ENCODE results near the gene ISG15.

Gene ISG15

DNA sequence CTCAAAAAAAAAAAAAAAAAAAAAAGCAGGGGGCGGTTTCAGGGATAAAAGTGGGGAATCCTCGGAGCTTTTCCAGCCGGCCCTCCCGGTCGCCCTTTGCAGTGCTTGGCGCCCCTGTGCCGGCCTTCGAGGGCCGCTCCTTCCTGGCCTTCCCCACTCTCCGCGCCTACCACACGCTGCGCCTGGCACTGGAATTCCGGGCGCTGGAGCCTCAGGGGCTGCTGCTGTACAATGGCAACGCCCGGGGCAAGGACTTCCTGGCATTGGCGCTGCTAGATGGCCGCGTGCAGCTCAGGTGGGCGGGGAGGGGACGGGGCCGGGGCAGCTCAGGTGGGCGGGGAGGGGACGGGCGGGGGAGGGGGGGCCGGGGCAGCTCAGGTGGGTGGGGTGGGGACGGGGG, 35.5 kb downstream of the ISG15 start:
- Histone ChIP-seq H3K9ac (ENCODE audit: low read length) (no peak overlapping the region), H3F3A (ENCODE audit: insufficient read depth) (no peaks in the 10 kb centered on the region), H3K27me3 (ENCODE audit: low read length) (no peaks in the 10 kb centered on the region), H3K4me2 (ENCODE audit: low read depth, low read length, poor library complexity, severe bottlenecking) (no peak overlapping the region), H3K9me3 (ENCODE audit: insufficient read depth, low read length) (no peaks in the 10 kb centered on the region), H2AFZ (ENCODE audit: low read depth, low read length, severe bottlenecking) (no peak overlapping the region), H3K4me3 (ENCODE audit: insufficient read depth, low read length, poor library complexity, severe bottlenecking) (no peak overlapping the region), H3K79me2 (ENCODE audit: insufficient read depth, low read length) (no peaks in the 10 kb centered on the region), H4K20me1 (ENCODE audit: low read depth, low read length) (no peaks in the 10 kb centered on the region), H3K36me3 (ENCODE audit: low read length) (no peaks in the 10 kb centered on the region), H3K9me2 (replicated peaks; ENCODE audit: insufficient read depth, low read length) (no peaks in the 10 kb centered on the region), H3K27ac (ENCODE audit: low read depth, low read length) (no peak overlapping the region)
- TF ChIP-seq, protein P1, sequence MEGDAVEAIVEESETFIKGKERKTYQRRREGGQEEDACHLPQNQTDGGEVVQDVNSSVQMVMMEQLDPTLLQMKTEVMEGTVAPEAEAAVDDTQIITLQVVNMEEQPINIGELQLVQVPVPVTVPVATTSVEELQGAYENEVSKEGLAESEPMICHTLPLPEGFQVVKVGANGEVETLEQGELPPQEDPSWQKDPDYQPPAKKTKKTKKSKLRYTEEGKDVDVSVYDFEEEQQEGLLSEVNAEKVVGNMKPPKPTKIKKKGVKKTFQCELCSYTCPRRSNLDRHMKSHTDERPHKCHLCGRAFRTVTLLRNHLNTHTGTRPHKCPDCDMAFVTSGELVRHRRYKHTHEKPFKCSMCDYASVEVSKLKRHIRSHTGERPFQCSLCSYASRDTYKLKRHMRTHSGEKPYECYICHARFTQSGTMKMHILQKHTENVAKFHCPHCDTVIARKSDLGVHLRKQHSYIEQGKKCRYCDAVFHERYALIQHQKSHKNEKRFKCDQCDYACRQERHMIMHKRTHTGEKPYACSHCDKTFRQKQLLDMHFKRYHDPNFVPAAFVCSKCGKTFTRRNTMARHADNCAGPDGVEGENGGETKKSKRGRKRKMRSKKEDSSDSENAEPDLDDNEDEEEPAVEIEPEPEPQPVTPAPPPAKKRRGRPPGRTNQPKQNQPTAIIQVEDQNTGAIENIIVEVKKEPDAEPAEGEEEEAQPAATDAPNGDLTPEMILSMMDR (IDR thresholded peaks at IDR 0.05; ENCODE audit: insufficient read depth, low read length, poor library complexity, severe bottlenecking) = no peak
- no peak for TF ChIP-seq EZH2phosphoT487 (conservative IDR thresholded peaks at IDR 0.05; ENCODE audit: low read length)

DNA sequence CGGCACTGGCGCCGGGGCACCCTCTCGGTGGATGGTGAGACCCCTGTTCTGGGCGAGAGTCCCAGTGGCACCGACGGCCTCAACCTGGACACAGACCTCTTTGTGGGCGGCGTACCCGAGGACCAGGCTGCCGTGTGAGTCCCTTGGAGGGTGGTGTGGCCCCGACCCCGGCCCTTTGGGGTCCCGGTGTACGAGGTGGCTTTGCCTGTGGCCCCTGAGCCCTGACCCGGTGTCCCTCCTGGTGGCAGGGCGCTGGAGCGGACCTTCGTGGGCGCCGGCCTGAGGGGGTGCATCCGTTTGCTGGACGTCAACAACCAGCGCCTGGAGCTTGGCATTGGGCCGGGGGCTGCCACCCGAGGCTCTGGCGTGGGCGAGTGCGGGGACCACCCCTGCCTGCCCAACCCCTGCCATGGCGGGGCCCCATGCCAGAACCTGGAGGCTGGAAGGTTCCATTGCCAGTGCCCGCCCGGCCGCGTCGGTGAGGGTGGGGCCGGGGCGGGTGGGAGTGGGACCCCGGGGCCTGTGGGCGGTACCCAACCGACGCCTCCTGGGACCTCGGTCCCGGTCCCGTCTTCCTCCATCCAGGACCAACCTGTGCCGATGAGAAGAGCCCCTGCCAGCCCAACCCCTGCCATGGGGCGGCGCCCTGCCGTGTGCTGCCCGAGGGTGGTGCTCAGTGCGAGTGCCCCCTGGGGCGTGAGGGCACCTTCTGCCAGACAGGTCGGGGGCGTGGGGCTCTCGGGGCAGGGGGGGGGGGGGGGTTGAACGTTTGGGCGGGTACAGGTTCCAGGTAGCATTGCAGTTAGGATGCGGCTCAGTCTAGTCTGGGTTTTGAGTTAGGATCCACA, 36.2 kb downstream of the ISG15 start:
- H4K20me1 ChIP-seq (ENCODE audit: low read depth, low read length) = no peaks in the 10 kb centered on the region
- H3K79me2 ChIP-seq (ENCODE audit: insufficient read depth, low read length) = no peaks in the 10 kb centered on the region
- no peak overlapping the region for H3K9ac ChIP-seq (ENCODE audit: low read length)
- no peak for TF ChIP-seq EZH2phosphoT487 (conservative IDR thresholded peaks at IDR 0.05; ENCODE audit: low read length)
- TF ChIP-seq, protein P1 (IDR thresholded peaks at IDR 0.05; ENCODE audit: insufficient read depth, low read length, poor library complexity, severe bottlenecking) = no peak
- H3K27me3 ChIP-seq (ENCODE audit: low read length) = no peaks in the 10 kb centered on the region
- H2AFZ ChIP-seq (ENCODE audit: low read depth, low read length, severe bottlenecking) = no peak overlapping the region
- no peaks in the 10 kb centered on the region for H3K9me2 ChIP-seq (replicated peaks; ENCODE audit: insufficient read depth, low read length)
- H3F3A ChIP-seq (ENCODE audit: insufficient read depth) = no peaks in the 10 kb centered on the region
- H3K4me3 ChIP-seq (ENCODE audit: insufficient read depth, low read length, poor library complexity, severe bottlenecking) = no peak overlapping the region
- H3K27ac ChIP-seq (ENCODE audit: low read depth, low read length) = no peak overlapping the region
- H3K36me3 ChIP-seq (ENCODE audit: low read length) = no peaks in the 10 kb centered on the region
- no peak overlapping the region for H3K4me2 ChIP-seq (ENCODE audit: low read depth, low read length, poor library complexity, severe bottlenecking)
- no peaks in the 10 kb centered on the region for H3K9me3 ChIP-seq (ENCODE audit: insufficient read depth, low read length)

DNA sequence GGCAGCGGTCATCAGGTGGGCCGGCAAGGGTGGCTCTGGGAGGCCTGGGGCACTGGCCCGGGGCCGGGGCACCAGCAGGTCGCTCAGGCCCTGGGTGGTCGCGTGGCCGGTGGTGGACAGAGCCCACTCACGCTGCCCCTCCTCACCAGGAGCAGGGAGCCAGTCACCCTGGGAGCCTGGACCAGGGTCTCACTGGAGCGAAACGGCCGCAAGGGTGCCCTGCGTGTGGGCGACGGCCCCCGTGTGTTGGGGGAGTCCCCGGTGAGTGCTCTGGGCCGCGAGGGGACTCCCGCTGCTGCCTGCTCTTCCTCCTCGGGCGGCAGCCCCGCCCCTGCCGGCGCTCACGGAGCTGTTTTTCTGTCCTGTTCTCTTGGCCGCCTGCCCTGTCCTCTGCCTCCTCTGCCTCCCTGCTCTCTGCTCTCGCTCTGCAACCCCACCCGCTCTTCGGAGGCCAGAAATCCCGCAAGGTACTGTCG, 37.3 kb downstream of the ISG15 start:
- Histone ChIP-seq H3K9me2 (replicated peaks; ENCODE audit: insufficient read depth, low read length) (no peaks in the 10 kb centered on the region), H3K36me3 (ENCODE audit: low read length) (no peaks in the 10 kb centered on the region), H2AFZ (ENCODE audit: low read depth, low read length, severe bottlenecking) (no peak overlapping the region), H3K27ac (ENCODE audit: low read depth, low read length) (no peak overlapping the region), H3K27me3 (ENCODE audit: low read length) (no peaks in the 10 kb centered on the region), H3K4me2 (ENCODE audit: low read depth, low read length, poor library complexity, severe bottlenecking) (no peak overlapping the region), H3K9me3 (ENCODE audit: insufficient read depth, low read length) (no peaks in the 10 kb centered on the region), H4K20me1 (ENCODE audit: low read depth, low read length) (no peaks in the 10 kb centered on the region), H3F3A (ENCODE audit: insufficient read depth) (no peaks in the 10 kb centered on the region), H3K4me3 (ENCODE audit: insufficient read depth, low read length, poor library complexity, severe bottlenecking) (no peak overlapping the region), H3K9ac (ENCODE audit: low read length) (no peak overlapping the region), H3K79me2 (ENCODE audit: insufficient read depth, low read length) (no peaks in the 10 kb centered on the region)
- TF ChIP-seq, protein P1 (IDR thresholded peaks at IDR 0.05; ENCODE audit: insufficient read depth, low read length, poor library complexity, severe bottlenecking) = no peak
- no peak for TF ChIP-seq EZH2phosphoT487 (conservative IDR thresholded peaks at IDR 0.05; ENCODE audit: low read length)

All from SU-DHL-6 (cell line).